ENCODE data around the gene VWF.

Gene VWF

DNA sequence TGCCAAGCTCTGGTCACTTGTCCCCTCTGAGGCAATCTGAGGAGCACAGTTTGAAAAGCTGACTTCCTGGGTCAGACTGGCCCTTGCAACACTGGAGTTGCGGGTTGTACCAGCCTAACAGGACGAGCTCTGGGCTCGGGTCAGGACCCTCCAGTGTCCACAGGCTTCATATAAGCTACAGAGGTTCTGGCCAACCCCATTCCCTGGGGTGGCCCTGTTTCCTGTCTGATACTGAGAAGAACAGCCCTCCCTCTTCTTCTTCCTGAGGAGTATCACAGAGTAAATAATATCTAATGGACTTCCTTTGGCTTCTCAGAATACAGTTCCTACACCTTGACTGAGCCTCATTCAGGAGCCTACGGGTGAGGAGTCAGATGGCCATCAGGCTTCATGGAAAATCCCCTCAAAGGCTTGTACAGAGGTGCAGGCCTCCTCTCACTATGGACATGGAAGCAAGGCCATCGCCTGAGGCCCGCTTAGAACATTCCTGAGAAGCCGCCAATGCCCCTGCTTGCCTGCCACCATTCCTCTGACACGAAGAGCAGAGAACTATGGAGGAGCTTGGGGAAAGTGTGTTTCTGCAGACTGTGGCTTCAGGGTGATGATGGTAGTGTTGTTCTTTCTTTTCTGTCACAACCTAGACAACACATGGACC lies 150.9 kb downstream of the VWF start:
- FAIRE-seq, result no peak

DNA sequence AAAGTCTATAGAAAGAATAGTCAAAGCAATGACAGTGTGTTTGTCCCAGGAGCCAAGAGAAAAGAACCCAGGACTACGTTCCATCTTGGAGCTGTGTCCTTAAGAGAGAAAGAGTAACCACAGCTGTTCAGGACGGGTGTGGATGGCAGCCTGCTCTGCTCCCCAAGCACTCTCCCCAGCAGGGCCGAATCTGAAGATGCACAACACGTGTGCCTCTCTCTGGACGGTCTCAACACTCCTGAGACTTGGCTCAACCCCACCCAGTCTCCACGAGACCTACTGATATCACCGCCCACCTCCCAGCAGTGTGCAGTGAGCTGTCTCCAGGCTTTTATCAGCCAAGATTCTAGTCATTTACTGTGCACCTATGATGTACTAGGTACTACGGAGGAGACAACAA lies 152.1 kb downstream of the VWF start:
- FAIRE-seq, result no peak

DNA sequence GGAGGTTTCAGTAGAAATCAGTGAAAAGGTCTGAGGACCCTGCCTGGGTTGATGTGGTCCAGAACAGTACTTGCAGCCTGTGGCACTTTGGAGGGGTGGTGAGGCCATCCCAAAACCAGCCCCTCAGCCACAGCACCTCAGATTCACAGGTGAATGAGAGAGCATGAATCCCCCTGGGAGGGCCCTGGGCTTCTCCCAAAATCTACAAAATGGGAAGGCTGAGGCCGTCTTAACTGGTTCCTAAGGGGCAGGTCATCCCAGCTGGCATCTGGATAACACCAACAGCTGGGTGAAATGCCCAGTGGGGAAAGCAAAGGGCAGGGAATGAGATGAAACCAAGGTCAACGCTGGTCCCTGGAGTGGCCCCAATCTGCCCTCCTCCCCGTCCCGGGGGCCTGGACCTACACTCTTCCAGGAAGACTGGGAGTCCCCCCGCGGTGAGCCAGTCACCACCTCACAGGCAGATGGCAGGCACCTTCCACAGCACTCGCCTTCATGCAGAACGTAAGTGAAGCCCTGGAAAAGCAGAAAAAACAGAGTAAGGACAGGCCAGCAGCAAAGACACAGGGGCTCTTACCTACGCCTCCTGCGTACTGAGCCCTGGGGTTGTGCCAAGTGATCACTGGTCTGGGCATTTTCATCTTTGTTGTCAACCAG lies 153.1 kb downstream of the VWF start:
- no peak for FAIRE-seq

DNA sequence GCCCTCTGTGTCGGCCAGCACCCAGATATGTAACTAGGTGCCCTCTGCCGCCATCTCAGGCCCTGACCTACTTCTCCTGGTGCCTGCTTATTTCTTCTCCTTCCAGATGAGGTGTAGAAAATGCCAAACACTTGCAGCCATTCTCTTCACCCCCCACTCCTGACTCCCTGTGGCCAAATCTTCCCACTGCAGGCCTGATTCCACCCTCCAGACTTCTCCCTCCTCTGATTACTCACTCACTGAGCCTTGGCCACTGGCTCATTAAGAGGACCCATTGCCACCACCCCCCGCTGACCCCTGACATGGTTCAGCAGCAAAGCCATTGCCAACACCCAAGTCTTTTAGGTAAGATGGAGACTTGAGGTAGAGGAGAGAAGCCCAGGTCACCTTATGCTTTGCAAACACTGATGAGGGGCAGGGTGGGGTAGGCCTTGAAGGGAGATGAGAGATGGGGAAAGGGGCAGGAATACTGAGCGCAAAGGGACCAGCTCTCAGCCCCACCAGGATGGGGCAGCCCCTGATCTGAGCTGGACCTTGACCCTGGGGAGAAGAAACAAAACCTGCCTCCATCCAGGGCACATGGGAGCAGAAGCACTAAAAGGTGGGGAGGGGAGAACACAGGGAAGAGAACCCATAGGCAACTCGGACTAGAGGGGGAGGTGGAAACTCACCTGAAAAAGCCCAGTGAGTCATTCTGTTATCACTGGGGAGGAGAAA lies 154.3 kb downstream of the VWF start:
- no peak for FAIRE-seq

DNA sequence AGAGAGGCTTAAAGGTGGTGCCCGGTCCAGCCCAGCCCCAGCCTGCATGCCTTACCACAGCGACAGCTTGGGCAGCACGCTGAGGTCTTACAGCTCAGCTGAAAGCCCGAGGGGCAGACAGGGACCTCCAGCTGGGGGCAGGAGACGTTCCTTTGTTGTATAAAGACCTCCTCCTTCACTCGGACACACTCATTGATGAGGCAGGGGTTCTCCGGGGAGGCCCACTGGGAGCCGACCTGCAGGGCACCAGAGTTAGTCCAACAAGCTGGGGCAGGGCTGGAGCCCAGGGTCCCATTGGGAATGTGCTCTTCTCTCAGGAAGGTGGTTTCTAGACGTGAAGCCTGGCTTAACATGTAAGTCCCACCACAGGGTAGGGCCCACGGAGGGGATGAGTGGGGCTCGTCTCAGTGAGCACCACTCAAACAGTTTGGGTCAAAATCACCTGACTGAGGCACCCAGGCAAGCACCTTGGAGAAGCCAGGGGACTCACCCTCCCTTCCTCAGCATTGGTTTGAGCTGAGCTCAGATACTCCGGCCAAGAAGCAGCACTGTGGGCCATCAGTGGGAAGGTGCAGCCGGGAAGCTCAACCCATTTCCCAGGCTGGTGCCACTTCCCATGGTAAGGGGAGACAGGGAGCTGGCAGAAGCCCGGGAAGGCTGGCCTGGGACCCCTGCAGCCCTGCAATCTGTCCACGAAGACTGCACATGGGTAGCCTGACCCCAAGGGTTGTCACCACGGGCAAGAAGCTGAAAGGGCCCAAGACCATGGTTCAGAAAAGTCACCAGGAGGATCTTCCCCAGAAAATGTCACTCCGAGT lies 155.1 kb downstream of the VWF start:
- FAIRE-seq, result no peak

DNA sequence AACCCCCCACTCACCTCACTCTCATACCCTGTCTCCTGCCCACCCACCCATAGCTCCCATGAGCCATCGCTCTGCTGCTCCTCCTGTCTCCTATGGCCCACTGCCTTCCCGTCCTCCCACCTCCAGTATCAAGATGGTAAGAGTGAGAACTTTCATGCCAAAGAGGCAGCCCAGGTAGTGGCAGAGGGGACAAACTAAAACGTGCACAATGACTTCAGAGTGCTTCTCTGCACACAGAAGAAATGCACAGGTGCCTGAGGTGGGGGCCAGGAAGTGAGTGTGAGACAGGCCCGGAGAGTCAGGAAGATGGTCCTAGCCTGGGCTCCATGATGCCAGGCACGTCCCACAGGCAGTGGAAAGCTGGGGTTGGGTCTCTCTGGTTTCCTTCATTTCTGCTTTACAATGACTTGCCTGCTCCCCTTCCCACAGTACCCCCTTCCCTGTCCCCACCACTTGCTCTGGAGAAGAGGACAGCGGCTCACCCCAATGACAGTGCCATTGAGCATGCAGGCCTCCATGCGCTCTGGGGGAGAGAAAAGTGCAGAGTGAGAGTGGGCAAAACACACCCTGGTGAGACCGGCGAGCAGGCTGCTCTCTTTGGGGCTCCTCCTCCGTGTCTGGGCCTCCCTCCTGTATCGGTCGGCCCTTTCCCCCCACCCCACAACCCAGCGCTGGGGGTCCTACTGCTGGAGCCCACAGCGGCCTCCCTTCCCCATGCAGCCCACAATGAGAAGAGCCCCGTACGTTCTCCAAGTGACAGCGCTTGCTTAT lies 156.6 kb downstream of the VWF start:
- no peak for FAIRE-seq

DNA sequence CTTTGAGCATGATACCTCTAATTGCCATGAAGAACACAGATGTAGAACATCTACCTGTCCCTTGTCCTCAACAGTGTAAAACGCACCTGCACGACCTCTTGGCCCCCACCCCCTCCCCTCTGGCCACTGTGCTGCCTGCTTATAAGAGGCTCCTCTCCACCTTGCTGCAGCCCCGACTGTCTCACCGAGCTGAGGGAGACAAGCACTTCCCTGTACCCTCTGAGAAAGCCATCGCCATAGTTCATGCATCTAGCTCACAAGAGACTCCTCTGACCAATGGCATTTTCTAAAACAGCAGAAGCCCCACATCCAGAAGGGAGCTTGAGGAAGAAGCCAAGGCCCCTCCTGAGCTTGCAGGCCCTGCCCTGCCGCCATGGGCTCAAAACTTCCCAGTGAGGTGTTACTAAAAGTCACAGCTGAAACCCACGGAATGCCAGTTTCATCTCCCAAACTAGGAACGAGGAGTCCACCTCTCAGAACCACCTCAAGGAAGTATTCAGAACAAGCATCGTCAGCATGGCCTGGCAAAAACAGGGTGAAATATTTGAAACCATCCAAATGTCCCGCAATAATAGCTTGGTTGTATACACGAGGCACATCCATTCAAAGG lies 157.9 kb downstream of the VWF start:
- no peak for FAIRE-seq

DNA sequence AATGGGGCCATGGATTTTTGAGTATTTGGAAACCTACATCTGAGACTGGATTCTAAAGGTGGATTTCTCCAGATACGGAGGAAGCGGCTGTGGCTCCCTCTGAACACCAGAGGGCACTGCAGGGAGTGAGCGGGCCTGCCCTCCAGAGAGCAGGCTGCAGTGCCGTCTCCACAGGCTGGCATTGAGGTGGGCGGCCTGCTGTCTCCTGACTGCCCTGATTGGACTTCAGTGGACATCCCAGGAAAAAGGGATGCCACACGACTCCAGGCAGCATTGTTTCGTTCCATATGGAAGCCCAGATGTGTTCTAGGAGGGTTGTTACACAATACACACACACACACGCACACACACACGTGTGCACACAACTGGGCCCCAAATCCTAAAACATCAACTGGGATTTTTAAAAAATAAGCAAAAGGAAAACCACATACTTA lies 158.5 kb downstream of the VWF start:
- FAIRE-seq, result no peak

DNA sequence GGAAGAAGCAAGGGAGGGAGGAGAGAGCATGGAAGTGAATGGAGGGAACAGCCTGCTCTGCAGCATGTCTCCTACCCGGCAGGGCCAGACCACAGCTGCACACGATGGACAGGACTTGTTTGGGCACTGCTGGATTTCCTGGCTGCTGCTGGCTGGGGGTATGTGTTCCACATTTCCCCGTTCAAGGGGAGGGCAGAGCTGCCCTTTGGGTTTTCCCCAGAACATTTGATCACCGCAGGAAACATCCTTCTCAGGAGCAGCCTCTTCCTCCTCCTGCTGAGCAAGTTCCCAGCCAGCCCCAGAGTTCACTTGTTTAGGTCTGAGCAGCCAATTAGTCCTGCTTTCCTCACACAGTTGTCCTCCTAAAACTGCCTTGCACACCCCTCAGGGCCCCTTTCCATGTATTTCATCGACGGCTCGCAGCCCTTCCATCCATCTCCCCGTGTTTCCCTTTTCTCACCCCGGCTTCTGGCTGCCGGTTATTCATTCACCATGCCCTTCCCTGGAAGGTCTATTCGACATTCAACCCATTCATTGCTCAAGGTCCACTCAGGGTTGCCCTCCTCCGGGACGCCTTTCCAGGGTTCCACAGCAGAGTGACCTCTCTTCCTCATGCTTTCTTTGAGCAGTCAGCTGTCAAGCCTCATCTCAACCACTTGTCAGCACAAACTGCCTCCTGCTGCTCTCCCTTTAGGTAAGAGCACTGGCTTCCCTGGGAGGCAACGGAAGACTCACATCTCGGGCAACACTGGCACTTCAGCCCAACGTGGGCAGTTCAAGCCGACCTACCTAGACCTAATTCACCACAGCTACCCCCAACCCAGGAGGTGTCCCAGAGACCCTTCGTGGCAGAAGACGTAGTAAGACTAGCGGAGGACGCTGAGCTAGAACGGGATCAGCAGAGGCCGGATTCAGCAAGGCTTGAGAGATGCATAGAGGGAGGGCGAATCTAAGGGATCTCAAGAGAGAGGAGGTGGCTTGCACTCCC lies 159.3 kb downstream of the VWF start:
- no peak for FAIRE-seq

DNA sequence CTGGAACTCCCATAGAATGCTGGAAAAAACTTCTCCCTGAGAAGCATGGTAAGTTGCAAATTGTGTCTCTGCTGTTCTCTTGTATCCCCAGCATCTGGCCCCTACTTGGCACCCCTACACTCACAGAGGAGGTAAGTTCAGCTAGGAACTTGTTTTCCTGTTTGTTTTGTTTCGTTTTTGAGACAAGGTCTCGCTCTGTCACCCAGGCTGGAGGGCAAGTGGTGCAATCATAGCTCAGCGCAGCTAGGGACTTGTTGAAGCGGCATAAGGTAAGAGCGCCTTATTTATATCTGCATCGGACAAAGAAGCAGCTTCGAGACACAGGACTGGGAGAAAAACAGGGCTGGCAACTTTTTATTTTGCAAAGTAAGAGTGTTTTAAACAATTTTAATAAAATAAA lies 161.0 kb downstream of the VWF start:
- no peak for FAIRE-seq

DNA sequence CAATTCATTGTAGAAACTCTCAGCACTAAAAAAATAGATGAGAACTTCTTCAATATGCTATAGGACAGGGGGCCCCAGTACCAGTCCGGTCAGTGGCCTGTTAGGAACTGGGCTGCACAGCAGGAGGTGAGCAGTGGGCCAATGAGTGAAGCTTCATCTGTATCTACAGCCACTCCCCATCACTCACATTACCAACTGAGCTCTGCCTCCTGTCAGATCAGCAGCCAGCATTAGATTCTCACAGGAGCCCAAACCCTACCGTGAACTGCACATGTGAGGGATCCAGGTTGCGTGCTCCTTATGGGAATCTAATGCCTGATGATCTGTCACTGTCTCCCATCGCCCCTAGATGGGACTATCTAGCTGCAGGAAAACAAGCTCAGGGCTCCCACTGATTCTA lies 163.7 kb downstream of the VWF start:
- no peak for FAIRE-seq

DNA sequence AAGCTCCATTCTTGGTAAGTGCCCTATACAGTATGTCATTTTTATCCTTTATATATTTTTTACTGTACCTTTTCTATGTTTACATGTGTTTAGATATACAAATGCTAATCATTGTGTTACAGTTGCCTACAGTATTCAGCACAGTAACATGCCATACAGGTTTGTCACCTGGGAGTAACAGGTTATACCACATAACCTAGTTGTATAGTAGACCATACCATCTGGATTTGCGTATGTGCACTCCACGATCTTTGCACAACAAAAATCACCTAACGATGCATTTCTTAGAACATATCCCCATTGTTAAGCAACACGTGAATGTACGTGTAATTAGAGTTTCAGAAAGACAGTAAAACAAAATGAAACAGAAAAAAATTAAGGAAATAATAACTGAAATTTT lies 167.5 kb downstream of the VWF start:
- FAIRE-seq, result no peak

DNA sequence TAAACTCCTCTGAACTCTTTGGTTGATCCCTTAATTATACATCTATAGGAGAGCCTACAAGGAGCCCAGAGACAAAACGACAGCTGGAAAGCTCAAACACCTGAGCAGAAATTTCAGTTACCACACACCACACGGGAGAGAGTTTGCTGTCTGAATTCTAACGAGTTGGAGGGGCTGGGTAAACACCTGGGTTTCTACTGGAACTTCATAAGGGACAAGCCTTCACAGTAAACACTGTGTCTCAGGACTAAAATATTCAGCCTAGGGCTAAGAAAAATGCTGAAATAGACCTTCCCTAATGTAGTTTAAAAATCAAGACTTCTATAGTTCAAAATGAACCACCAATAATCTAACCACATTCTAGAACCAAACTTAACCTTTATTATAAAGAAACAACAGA lies 169.8 kb downstream of the VWF start:
- FAIRE-seq, result no peak

DNA sequence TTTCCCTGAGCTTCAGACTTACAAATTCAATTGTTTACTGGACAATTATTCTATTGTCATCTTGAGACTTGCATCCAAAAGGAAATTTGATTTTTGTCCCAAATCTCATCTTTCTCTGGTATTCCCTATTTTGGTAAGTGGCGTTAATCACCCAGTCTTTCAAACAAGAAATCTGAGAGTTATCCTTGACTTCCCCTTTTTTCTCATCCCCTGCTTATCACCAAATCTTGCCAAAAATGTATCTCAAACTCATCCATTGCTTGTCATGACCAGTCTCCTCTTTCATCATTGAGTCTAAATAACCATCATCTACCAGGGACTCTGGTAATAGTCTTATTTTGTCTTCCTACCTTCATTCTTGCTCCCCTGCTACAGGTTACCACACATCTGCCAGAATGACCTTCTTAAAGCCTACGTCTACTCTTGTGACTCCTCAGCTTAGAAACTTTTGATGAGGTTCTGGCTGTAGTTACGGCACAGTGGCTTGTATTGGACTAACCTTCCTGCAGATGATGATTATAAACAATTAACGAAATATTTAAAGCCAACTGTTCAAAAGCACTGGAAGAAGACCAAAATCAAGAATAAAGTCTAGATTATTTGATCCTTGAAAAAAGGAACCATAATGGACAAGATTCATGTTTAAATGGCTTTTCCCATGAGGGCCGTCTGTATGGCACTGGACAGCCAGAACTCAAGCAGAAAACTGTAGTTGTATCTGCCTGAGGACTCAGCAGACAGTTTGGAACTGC lies 170.5 kb downstream of the VWF start:
- no peak for FAIRE-seq

DNA sequence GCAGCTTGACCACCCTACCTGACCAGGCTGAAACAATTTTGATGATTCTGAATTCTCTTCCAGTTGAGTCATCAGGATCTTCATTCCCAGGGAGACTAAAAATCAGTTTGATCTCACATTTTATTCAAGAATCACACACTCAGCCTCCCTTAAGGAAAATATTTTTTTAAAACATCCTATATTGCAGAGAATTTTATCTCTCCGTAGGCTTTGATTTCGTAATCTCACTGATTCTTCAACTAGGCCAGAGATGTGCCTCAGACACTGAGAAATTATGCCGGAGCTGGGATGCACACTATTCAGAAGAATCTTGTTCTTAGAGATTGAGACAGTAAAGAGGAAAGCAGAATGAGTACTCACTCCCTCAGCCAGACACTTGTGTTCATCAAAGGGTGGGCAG lies 172.4 kb downstream of the VWF start:
- no peak for FAIRE-seq

DNA sequence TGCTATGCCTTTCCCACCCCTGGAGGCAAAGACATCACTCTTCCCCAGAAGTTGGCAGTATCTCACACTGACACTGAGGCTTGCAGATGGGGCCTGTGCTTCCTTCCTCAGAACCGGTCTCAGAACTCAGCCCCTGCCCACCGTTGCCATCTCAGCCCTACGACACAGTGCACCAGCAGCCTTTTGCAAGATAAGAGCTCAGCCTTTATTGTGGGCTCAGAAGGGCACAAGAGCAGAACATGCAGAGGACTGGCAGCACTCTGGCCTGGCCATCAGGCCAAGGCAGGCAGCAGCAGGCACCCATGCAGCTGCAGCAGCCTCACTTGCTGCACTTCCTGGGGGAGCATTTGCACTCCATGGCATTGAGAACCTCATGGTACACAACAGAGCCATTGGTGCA lies 175.8 kb downstream of the VWF start:
- no peak for FAIRE-seq

DNA sequence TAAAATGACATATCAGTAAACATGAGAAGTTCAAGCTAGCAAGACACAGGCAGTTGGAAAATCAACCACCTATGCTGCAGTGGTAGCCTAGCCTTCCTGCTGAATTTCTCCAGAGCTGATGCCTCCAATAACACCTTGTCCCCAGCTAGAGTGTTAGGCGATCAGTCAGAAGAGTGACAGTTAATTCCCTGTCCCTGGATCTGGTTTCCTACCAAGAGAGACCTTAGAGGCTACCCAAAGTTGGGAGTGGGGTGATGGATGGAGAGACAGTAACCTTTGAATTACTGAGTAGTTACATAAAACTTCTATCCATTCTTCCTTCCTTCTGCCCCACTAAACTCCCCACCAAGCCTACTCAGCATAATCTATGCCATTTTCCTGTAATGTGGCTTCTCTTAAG lies 177.5 kb downstream of the VWF start:
- no peak for FAIRE-seq

DNA sequence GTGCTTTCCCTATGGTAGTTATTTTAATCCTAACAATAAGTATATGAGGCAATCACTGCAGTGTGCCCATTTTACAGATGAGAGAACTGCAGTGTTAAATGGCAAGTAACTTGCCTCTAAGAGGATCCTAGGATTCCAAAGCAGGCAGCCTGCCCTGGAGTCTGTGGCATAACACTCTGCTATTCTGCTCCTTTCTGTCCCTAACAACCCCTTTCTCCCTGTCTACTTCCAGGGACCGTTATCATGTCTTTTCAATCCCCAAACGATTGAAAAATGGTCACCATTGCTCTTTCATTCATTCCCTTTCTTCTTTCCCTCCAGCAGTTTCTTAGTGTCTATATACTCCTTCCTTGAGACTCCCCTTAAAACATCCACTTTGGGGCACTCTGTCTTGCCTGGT lies 178.1 kb downstream of the VWF start:
- no peak for FAIRE-seq

DNA sequence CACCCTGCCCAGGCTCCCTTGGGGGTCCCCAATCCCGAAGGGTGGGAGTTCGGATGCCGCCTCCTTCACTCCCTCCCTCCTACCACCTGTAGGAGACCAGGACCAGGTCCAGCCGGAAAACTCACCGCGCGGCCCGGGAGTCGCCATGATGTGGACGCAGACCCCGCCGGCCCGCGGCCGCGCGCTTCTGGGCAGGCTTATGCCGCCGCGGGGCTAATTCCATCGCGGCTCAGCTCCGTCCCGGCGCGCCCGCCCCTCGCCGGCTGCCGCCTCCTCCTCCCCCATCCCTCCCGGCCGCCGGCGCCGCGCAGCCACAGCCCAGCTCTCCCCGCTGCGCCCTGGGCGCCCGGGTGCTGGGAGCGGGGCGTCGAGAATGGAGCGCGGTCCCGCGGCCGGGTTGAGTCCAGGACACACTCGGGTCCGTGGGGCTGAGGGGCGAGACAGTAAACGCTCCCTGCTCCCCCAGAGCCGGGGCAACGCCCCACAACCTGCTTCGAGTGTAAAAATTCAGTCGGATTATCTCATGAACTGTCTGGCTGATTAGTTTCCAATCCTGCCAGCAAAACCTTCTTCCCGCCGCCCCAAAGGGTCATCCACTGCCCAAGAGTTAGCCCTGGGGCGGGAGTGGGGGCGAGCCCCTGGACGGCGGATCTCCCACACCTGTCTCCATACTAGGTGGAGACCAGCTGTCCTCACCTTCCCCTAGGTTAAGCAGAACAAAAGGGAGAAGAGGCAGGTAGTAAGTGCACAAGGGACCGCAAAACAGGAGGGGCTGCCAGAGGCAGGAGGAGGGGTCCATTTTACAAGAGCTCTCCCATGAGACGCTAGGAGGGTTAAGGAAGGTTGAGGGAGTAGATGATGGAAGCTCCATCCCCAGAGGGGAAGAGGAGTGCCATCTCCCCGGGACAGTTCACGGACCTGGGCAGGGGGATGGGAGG lies 179.1 kb downstream of the VWF start, which contains the start of gene ANO2:
TSS of gene ANO2 (minus strand) at position 189 of the 938 bp plus-strand sequence. CDS start at position 147, 42 bp downstream.
- no peak for FAIRE-seq

Measured in islet of Langerhans (tissue), 1 donor.